ENCODE measurements around the gene ORM2. TPM values are rescaled to one million over a fixed set of nuclear protein-coding genes. Genes with fewer than 3 reads are reported as not detected.
A peak's percentile ranks its signal among the peaks of the same experiment; 100 is the strongest.

ORM2 gene
- total RNA-seq, 3 donors from 2014 or later (not counting 1 experiment from before 2014, with no cell fraction given): not detected

- Mint-ChIP-seq H3K4me1 (peaks cover 59 to 74% of the 10 kb centered on the region in 2 donors), H3K27me3 (ENCODE audit: low read depth in 2 of 2) (no peaks in the 10 kb centered on the region), H3K4me3 (peak overlapping the region; percentile 77), H3K36me3 (peaks cover 20% of the 10 kb centered on the region), H3K9me3 (peaks cover 0 to 3% of the 10 kb centered on the region in 2 donors), H3K27ac (peak overlapping the region; percentile 79 to 86)
- no peak for ATAC-seq
- Histone ChIP-seq H3K27me3 (ENCODE audit: control insufficient read depth, insufficient read depth, low read length) (no peaks in the 10 kb centered on the region), H3K4me1 (ENCODE audit: control insufficient read depth, insufficient read depth, low read length) (peaks cover 89% of the 10 kb centered on the region), H3K4me3 (ENCODE audit: low read length) (no peak overlapping the region), H3K36me3 (ENCODE audit: control insufficient read depth, insufficient read depth, low read length) (peaks cover 84% of the 10 kb centered on the region), H3K9me3 (ENCODE audit: control insufficient read depth, insufficient read depth, low read length) (no peaks in the 10 kb centered on the region), H3K27ac (ENCODE audit: low read length) (peak overlapping the region; percentile 100)
- no peak for TF ChIP-seq CTCF (IDR thresholded peaks at IDR 0.05)
- intact Hi-C loops (cut with micrococcal nuclease): loop anchor here (5.0 kb wide), 1 partner anchor 845 kb away; no protein-coding TSS in a partner anchor
- peak in 1 of 2 donors; percentile 37 for DNase-seq
- WGBS (ENCODE audit: insufficient coverage): 65% methylated on average over 6 of the region's 6 CpGs
Observed at GRCh38 chr9:114367366-114367765, 37.7 kb downstream of the ORM2 start.

GRCh38 chr9:114367772-114368569 lies 38.3 kb downstream of the ORM2 start:
- H3K27me3 ChIP-seq (ENCODE audit: control insufficient read depth, insufficient read depth, low read length): no peaks in the 10 kb centered on the region
- WGBS (ENCODE audit: insufficient coverage): 66% methylated on average over 14 of the region's 14 CpGs
- peaks cover 16% of the 10 kb centered on the region for H3K36me3 Mint-ChIP-seq
- H3K9me3 ChIP-seq (ENCODE audit: control insufficient read depth, insufficient read depth, low read length): no peaks in the 10 kb centered on the region
- H3K4me1 Mint-ChIP-seq: peaks cover 53 to 76% of the 10 kb centered on the region in 2 donors
- H3K27me3 Mint-ChIP-seq (ENCODE audit: low read depth in 2 of 2): no peaks in the 10 kb centered on the region
- H3K27ac Mint-ChIP-seq: peak overlapping the region; percentile 79 to 86
- H3K27ac ChIP-seq (ENCODE audit: low read length): peak overlapping the region; percentile 100
- intact Hi-C loops (cut with micrococcal nuclease): loop anchor here (5.0 kb wide), 1 partner anchor 846 kb away; no protein-coding TSS in a partner anchor
- ATAC-seq (no peak), DNase-seq (peak in 1 of 2 donors; percentile 55)
- peaks cover 91% of the 10 kb centered on the region for H3K4me1 ChIP-seq (ENCODE audit: control insufficient read depth, insufficient read depth, low read length)
- H3K36me3 ChIP-seq (ENCODE audit: control insufficient read depth, insufficient read depth, low read length): peaks cover 81% of the 10 kb centered on the region
- peak overlapping the region; percentile 38 for H3K4me3 Mint-ChIP-seq
- H3K4me3 ChIP-seq (ENCODE audit: low read length): no peak overlapping the region
- H3K9me3 Mint-ChIP-seq: peaks cover 0 to 3% of the 10 kb centered on the region in 2 donors
- no peak for TF ChIP-seq CTCF (IDR thresholded peaks at IDR 0.05)

- H3K4me1 Mint-ChIP-seq: peaks cover 45 to 75% of the 10 kb centered on the region in 2 donors
- peaks cover 91% of the 10 kb centered on the region for H3K4me1 ChIP-seq (ENCODE audit: control insufficient read depth, insufficient read depth, low read length)
- peak overlapping the region; percentile 100 for H3K27ac ChIP-seq (ENCODE audit: low read length)
- H3K36me3 ChIP-seq (ENCODE audit: control insufficient read depth, insufficient read depth, low read length): peaks cover 80% of the 10 kb centered on the region
- H3K9me3 Mint-ChIP-seq: peaks cover 0 to 3% of the 10 kb centered on the region in 2 donors
- DNase-seq (peak; percentile 55 to 78), ATAC-seq (peak; percentile 34 to 52 (median 51))
- intact Hi-C loops (cut with micrococcal nuclease): loop anchor here (1.0 to 5.0 kb wide), 2 partner anchors 16 to 847 kb away; no protein-coding TSS in a partner anchor
- H3K27me3 Mint-ChIP-seq (ENCODE audit: low read depth in 2 of 2): no peaks in the 10 kb centered on the region
- no peaks in the 10 kb centered on the region for H3K9me3 ChIP-seq (ENCODE audit: control insufficient read depth, insufficient read depth, low read length)
- H3K36me3 Mint-ChIP-seq: peaks cover 4% of the 10 kb centered on the region
- H3K27me3 ChIP-seq (ENCODE audit: control insufficient read depth, insufficient read depth, low read length): no peaks in the 10 kb centered on the region
- peak overlapping the region; percentile 18 for H3K4me3 Mint-ChIP-seq
- H3K4me3 ChIP-seq (ENCODE audit: low read length): no peak overlapping the region
- TF ChIP-seq CTCF (IDR thresholded peaks at IDR 0.05): no peak
- 47% methylated on average over 8 of the region's 9 CpGs for WGBS (ENCODE audit: insufficient coverage)
- peak overlapping the region; percentile 79 to 86 for H3K27ac Mint-ChIP-seq
Observed at GRCh38 chr9:114369216-114370130, 39.8 kb downstream of the ORM2 start.

Measured in natural killer cell (primary cell).